ENCODE data around the gene SFMBT2. TPM values are rescaled to one million over a fixed set of nuclear protein-coding genes. Genes with fewer than 3 reads are reported as not detected.

Gene SFMBT2
- total and polyA plus RNA-seq, 2 of the 13 experiments (the other 11 are each of a cell fraction or from before 2014, with no cell fraction given), result 0.01 to 0.02 TPM

GRCh38 chr10:7361316-7361715 is 49.5 kb downstream of the SFMBT2 start:
- intact Hi-C loops (cut with micrococcal nuclease; ENCODE audit: unreplicated experiment) (no loop called here), in situ Hi-C loops (cut with HindIII; ENCODE audit: extremely low pct_ligation_motif_present, low pct_unique_long_range_greater_than_20kb) (no loop called here)
- TF ChIP-seq ZNF207 (IDR thresholded peaks at IDR 0.05; ENCODE audit: borderline replicate concordance), result no peak
- no peak for TF ChIP-seq ARNT2 (CRISPR knock-in tag; IDR thresholded peaks at IDR 0.05; ENCODE audit: low read depth)
- TF ChIP-seq ZXDC (CRISPR knock-in tag; IDR thresholded peaks at IDR 0.05), result no peak
- TF ChIP-seq REPIN1 (CRISPR knock-in tag; IDR thresholded peaks at IDR 0.05; ENCODE audit: borderline replicate concordance, low read depth), result no peak
- no peaks in the 10 kb centered on the region for H3K4me1 ChIP-seq (ENCODE audit: insufficient read depth, low read length)
- 50% methylated on average over 3 of the region's 3 CpGs for WGBS (ENCODE audit: low lambda C conversion rate)
- no peaks in the 10 kb centered on the region for H3K9me3 ChIP-seq (ENCODE audit: low read length)
- H3K4me3 ChIP-seq (replicated peaks in 1 of 3; ENCODE audit: insufficient read depth in 1 of 3, low read depth in 2 of 3, low read length in 3 of 3), result no peak overlapping the region
- peaks cover 0 to 4% of the 10 kb centered on the region in 2 experiments; a peak in 2 of 5 replicates for H3K27me3 ChIP-seq (ENCODE audit: control insufficient read depth in 1 of 2, insufficient read depth in 2 of 2, low read length in 2 of 2)
- no peak overlapping the region for H2AFZ ChIP-seq (ENCODE audit: low read length)
- ChIA-PET CTCF (ENCODE audit: low intra/inter-chr PET ratio, low total read pairs) (no interaction called here), POLR2A (no interaction called here)
- BruUV-seq (replicated peaks), result no TSS peak
- H3K4me2 ChIP-seq (ENCODE audit: low read depth, low read length), result no peak overlapping the region
- no peak for FAIRE-seq
- no peak for ATAC-seq
- no peak for DNase-seq (ENCODE audit: low spot score)
- no peak overlapping the region for H3K27ac ChIP-seq (ENCODE audit: extremely low read length, insufficient read depth, low read length)
- H3K36me3 ChIP-seq (replicated peaks in 1 of 2; ENCODE audit: control insufficient read depth in 1 of 2, insufficient read depth in 2 of 2, low read length in 2 of 2), result no peaks in the 10 kb centered on the region
- H3K79me2 ChIP-seq (ENCODE audit: insufficient read depth, low read length), result no peaks in the 10 kb centered on the region
- H3K9ac ChIP-seq (ENCODE audit: insufficient read depth, low read depth, low read length), result no peak overlapping the region
- H4K20me1 ChIP-seq (ENCODE audit: insufficient read depth, low read length), result no peaks in the 10 kb centered on the region

GRCh38 chr10:7359954-7360353 is 50.9 kb downstream of the SFMBT2 start:
- Histone ChIP-seq H4K20me1 (ENCODE audit: insufficient read depth, low read length) (no peaks in the 10 kb centered on the region), H3K27me3 (ENCODE audit: control insufficient read depth in 1 of 2, insufficient read depth in 2 of 2, low read length in 2 of 2) (peaks cover 0 to 4% of the 10 kb centered on the region in 2 experiments; a peak in 2 of 5 replicates), H3K27ac (ENCODE audit: extremely low read length, insufficient read depth, low read length) (no peak overlapping the region), H3K4me1 (ENCODE audit: insufficient read depth, low read length) (no peaks in the 10 kb centered on the region), H3K79me2 (ENCODE audit: insufficient read depth, low read length) (no peaks in the 10 kb centered on the region), H3K9ac (ENCODE audit: insufficient read depth, low read depth, low read length) (no peak overlapping the region), H3K9me3 (ENCODE audit: low read length) (no peaks in the 10 kb centered on the region), H3K36me3 (replicated peaks in 1 of 2; ENCODE audit: control insufficient read depth in 1 of 2, insufficient read depth in 2 of 2, low read length in 2 of 2) (no peaks in the 10 kb centered on the region), H3K4me3 (replicated peaks in 1 of 3; ENCODE audit: insufficient read depth in 1 of 3, low read depth in 2 of 3, low read length in 3 of 3) (no peak overlapping the region), H2AFZ (ENCODE audit: low read length) (no peak overlapping the region), H3K4me2 (ENCODE audit: low read depth, low read length) (no peak overlapping the region)
- ATAC-seq (no peak), DNase-seq (ENCODE audit: low spot score) (no peak), FAIRE-seq (no peak)
- in situ Hi-C loops (cut with HindIII; ENCODE audit: extremely low pct_ligation_motif_present, low pct_unique_long_range_greater_than_20kb) (no loop called here), intact Hi-C loops (cut with micrococcal nuclease; ENCODE audit: unreplicated experiment) (no loop called here)
- 4% methylated on average over 7 of the region's 7 CpGs for WGBS (ENCODE audit: low lambda C conversion rate)
- ChIA-PET CTCF (ENCODE audit: low intra/inter-chr PET ratio, low total read pairs) (no interaction called here), POLR2A (no interaction called here)
- no TSS peak for BruUV-seq (replicated peaks)
- no peak for TF ChIP-seq CBFB (CRISPR knock-in tag; IDR thresholded peaks at IDR 0.05)
- no peak for TF ChIP-seq ZNF382 (CRISPR knock-in tag; IDR thresholded peaks at IDR 0.05; ENCODE audit: borderline replicate concordance)
- TF ChIP-seq ZNF720 (CRISPR knock-in tag; IDR thresholded peaks at IDR 0.05), result no peak
- TF ChIP-seq, protein P1, sequence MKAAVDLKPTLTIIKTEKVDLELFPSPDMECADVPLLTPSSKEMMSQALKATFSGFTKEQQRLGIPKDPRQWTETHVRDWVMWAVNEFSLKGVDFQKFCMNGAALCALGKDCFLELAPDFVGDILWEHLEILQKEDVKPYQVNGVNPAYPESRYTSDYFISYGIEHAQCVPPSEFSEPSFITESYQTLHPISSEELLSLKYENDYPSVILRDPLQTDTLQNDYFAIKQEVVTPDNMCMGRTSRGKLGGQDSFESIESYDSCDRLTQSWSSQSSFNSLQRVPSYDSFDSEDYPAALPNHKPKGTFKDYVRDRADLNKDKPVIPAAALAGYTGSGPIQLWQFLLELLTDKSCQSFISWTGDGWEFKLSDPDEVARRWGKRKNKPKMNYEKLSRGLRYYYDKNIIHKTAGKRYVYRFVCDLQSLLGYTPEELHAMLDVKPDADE (CRISPR knock-in tag; IDR thresholded peaks at IDR 0.05), result no peak
- TF ChIP-seq ZNF441 (CRISPR knock-in tag; IDR thresholded peaks at IDR 0.05; ENCODE audit: borderline replicate concordance), result no peak
- no peak for TF ChIP-seq ZNF816 (CRISPR knock-in tag; IDR thresholded peaks at IDR 0.05; ENCODE audit: borderline replicate concordance)
- no peak for TF ChIP-seq MTF1 (CRISPR knock-in tag; IDR thresholded peaks at IDR 0.05)
- no peak for TF ChIP-seq NFE2L2 (IDR thresholded peaks at IDR 0.05; ENCODE audit: low read length)
- TF ChIP-seq PCBP1 (IDR thresholded peaks at IDR 0.05; ENCODE audit: borderline replicate concordance, low read depth, low read length), result no peak
- TF ChIP-seq, protein P2, sequence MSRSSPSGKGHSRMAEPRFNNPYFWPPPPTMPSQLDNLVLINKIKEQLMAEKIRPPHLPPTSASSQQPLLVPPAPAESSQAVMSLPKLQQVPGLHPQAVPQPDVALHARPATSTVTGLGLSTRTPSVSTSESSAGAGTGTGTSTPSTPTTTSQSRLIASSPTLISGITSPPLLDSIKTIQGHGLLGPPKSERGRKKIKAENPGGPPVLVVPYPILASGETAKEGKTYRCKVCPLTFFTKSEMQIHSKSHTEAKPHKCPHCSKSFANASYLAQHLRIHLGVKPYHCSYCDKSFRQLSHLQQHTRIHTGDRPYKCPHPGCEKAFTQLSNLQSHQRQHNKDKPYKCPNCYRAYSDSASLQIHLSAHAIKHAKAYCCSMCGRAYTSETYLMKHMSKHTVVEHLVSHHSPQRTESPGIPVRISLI (CRISPR knock-in tag; IDR thresholded peaks at IDR 0.05; ENCODE audit: borderline replicate concordance), result no peak
- no peak for TF ChIP-seq ZKSCAN8 (CRISPR knock-in tag; IDR thresholded peaks at IDR 0.05; ENCODE audit: borderline replicate concordance)

All from HepG2 (cell line).